ENCODE measurements around the gene EFHD2.
A peak's percentile ranks its signal among the peaks of the same experiment; 100 is the strongest.
"Not testable (repeated sequence)": the region's sequence is repeated elsewhere in the genome, so short reads cannot be mapped to it uniquely, and the experiment has no call there.

Gene EFHD2

GRCh38 chr1:15388201-15388880, 21.3 kb upstream of the EFHD2 start:
- no peak for DNase-seq

- not testable (repeated sequence) for DNase-seq
Measured at GRCh38 chr1:15389828-15390227, 19.9 kb upstream of the EFHD2 start.

- no peak for DNase-seq
Measured at GRCh38 chr1:15390667-15391066, 19.0 kb upstream of the EFHD2 start.

GRCh38 chr1:15391366-15391765, 18.3 kb upstream of the EFHD2 start:
- DNase-seq = no peak

- no peak for DNase-seq
Measured at GRCh38 chr1:15393475-15394257, 16.0 kb upstream of the EFHD2 start.

- DNase-seq = no peak
Measured at GRCh38 chr1:15394258-15394690, 15.4 kb upstream of the EFHD2 start.

- peak in 3 of 4 experiments; percentile 40 to 70 (median 64) for DNase-seq
Measured at GRCh38 chr1:15397236-15397635, 12.5 kb upstream of the EFHD2 start.

GRCh38 chr1:15399710-15400109, 10.0 kb upstream of the EFHD2 start:
- no peak for DNase-seq

GRCh38 chr1:15400627-15401026, 9.1 kb upstream of the EFHD2 start:
- DNase-seq = no peak

GRCh38 chr1:15401391-15402055, 8.2 kb upstream of the EFHD2 start:
- DNase-seq = no peak

- DNase-seq = no peak
Measured at GRCh38 chr1:15402809-15403450, 6.8 kb upstream of the EFHD2 start.

- DNase-seq = no peak
Measured at GRCh38 chr1:15403962-15404580, 5.6 kb upstream of the EFHD2 start.

- DNase-seq = no peak
Measured at GRCh38 chr1:15405106-15405850, 4.4 kb upstream of the EFHD2 start.

- no peak for DNase-seq
Measured at GRCh38 chr1:15406614-15407559, 2.8 kb upstream of the EFHD2 start.

- DNase-seq = no peak
Measured at GRCh38 chr1:15407580-15407979, 2.1 kb upstream of the EFHD2 start.

GRCh38 chr1:15408890-15409387, 749 bp upstream of the EFHD2 start:
- no peak for DNase-seq

- no peak for DNase-seq
Measured at GRCh38 chr1:15410223-15410883, 665 bp downstream of the EFHD2 start.

GRCh38 chr1:15410884-15411245, 1.2 kb downstream of the EFHD2 start:
- peak in 1 of 4 experiments; percentile 48 for DNase-seq

GRCh38 chr1:15411593-15412137, 2.0 kb downstream of the EFHD2 start:
- DNase-seq = peak; percentile 88 to 94 (median 93)
